Measurements from ENCODE around the gene SCTR. TPM values are rescaled to one million over a fixed set of nuclear protein-coding genes. Genes with fewer than 3 reads are reported as not detected.
A peak's percentile ranks its signal among the peaks of the same experiment; 100 is the strongest.

SCTR gene
- total and polyA plus RNA-seq, 2 of the 13 experiments (the other 11 are each of a cell fraction or from before 2014, with no cell fraction given): not detected

DNA sequence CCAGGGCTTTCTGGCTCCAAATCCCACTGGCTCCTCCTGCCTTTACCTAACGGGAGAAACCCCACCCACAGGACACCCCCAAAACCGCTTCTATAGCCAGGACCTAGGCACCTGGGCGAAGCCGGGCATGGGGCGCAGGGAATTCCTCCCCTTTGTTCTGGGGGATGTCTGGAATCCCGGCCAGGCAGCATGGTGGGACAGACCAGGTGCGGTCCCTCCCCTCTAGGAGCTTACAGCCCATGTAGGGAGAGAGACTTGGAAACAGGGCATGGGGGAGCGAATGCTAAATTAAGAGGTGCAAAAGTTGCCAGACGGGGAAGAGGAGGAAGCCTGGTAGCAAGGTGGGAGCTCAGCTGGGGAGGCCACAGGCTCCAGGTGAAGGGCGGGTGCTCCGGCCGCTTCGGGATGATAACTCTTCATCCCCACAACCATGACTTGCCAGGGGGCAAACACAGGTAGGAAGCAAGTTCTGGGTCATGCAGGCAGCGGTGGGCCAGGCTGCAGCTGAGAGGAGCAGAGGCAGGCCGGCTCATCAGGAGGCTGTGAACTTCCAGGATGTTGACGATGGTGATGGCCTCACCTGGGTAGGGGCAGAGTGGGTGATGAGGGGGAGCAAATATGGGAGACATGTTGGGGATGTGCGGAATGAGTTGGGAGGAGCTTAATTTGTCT, 91.3 kb downstream of the SCTR start (continued):
- no peak for TF ChIP-seq ZFYVE20 (CRISPR knock-in tag; IDR thresholded peaks at IDR 0.05; ENCODE audit: borderline replicate concordance, low read depth)
- TF ChIP-seq NAIF1 (CRISPR knock-in tag; IDR thresholded peaks at IDR 0.05; ENCODE audit: borderline replicate concordance): 0 out of 2 replicates have a peak, but pooled peaks have one; percentile 2
- TF ChIP-seq AGO2 (optimal IDR thresholded peaks at IDR 0.05; ENCODE audit: low read depth, low read length): peak; percentile 50
- TF ChIP-seq NFE2L1 (CRISPR knock-in tag; IDR thresholded peaks at IDR 0.05; ENCODE audit: borderline replicate concordance): no peak
- TF ChIP-seq SMAD1 (CRISPR knock-in tag; IDR thresholded peaks at IDR 0.05; ENCODE audit: borderline replicate concordance, low read depth): no peak
- TF ChIP-seq ZNF441 (CRISPR knock-in tag; IDR thresholded peaks at IDR 0.05; ENCODE audit: borderline replicate concordance): 0 out of 2 replicates have a peak, but pooled peaks have one; percentile 59
- peak; percentile 80; the same call in 1 of the 2 replicates for TF ChIP-seq ZNF572 (CRISPR knock-in tag; IDR thresholded peaks at IDR 0.05)
- 0 out of 2 replicates have a peak, but pooled peaks have one; percentile 21 for TF ChIP-seq GPN1 (CRISPR knock-in tag; IDR thresholded peaks at IDR 0.05; ENCODE audit: borderline replicate concordance)
- TF ChIP-seq ZMYM3 (CRISPR knock-in tag; IDR thresholded peaks at IDR 0.05): peak; percentile 6; the same call in 1 of the 2 replicates
- peak; percentile 32; the same call in 1 of the 2 replicates for TF ChIP-seq SALL1 (CRISPR knock-in tag; IDR thresholded peaks at IDR 0.05)
- TF ChIP-seq DBP (CRISPR knock-in tag; IDR thresholded peaks at IDR 0.05; ENCODE audit: not compliant biosample characterization): no peak
- TF ChIP-seq UBTF (CRISPR knock-in tag; IDR thresholded peaks at IDR 0.05): 0 out of 2 replicates have a peak, but pooled peaks have one; percentile 32
- TF ChIP-seq, protein P1, sequence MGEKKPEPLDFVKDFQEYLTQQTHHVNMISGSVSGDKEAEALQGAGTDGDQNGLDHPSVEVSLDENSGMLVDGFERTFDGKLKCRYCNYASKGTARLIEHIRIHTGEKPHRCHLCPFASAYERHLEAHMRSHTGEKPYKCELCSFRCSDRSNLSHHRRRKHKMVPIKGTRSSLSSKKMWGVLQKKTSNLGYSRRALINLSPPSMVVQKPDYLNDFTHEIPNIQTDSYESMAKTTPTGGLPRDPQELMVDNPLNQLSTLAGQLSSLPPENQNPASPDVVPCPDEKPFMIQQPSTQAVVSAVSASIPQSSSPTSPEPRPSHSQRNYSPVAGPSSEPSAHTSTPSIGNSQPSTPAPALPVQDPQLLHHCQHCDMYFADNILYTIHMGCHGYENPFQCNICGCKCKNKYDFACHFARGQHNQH (CRISPR knock-in tag; IDR thresholded peaks at IDR 0.05): peak; percentile 28; the same call in 1 of the 2 replicates
- no peak for TF ChIP-seq ZNF563 (CRISPR knock-in tag; IDR thresholded peaks at IDR 0.05)
- no peak for TF ChIP-seq ZNF225 (CRISPR knock-in tag; IDR thresholded peaks at IDR 0.05)
- TF ChIP-seq ZNF724P (CRISPR knock-in tag; IDR thresholded peaks at IDR 0.05; ENCODE audit: borderline replicate concordance): peak; percentile 49; the same call in 1 of the 2 replicates
- TF ChIP-seq, protein P2, sequence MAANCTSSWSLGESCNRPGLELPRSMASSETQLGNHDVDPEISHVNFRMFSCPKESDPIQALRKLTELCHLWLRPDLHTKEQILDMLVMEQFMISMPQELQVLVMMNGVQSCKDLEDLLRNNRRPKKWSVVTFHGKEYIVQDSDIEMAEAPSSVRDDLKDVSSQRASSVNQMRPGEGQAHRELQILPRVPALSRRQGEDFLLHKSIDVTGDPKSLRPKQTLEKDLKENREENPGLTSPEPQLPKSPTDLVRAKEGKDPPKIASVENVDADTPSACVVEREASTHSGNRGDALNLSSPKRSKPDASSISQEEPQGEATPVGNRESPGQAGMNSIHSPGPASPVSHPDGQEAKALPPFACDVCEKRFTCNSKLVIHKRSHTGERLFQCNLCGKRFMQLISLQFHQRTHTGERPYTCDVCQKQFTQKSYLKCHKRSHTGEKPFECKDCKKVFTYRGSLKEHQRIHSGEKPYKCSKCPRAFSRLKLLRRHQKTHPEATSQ (CRISPR knock-in tag; IDR thresholded peaks at IDR 0.05; ENCODE audit: borderline replicate concordance): 0 out of 2 replicates have a peak, but pooled peaks have one; percentile 22
- TF ChIP-seq ZNF350 (CRISPR knock-in tag; IDR thresholded peaks at IDR 0.05; ENCODE audit: borderline replicate concordance, low read depth): peak; percentile 66; the same call in 1 of the 2 replicates
- TF ChIP-seq TRAFD1 (CRISPR knock-in tag; IDR thresholded peaks at IDR 0.05; ENCODE audit: borderline replicate concordance): 0 out of 2 replicates have a peak, but pooled peaks have one; percentile 46
- 0 out of 2 replicates have a peak, but pooled peaks have one; percentile 35 for TF ChIP-seq KDM5B (CRISPR knock-in tag; IDR thresholded peaks at IDR 0.05; ENCODE audit: borderline replicate concordance)
